GM10847 (cell line): ENCODE data around the gene NUCB1.
A peak's percentile ranks its signal among the peaks of the same experiment; 100 is the strongest.

ENCODE experiments used
- POLR2A ChIP-seq: IDR thresholded peaks from 2 replicates; pipeline ENCODE4 v1.6.1; 2011; ENCODE audit not compliant: insufficient read length; ENCODE audit errors: extremely low read depth

NUCB1 gene

GRCh38 chr19:48965806-48966540 lies 65.9 kb downstream of the NUCB1 start:
- peak; percentile 28 for TF ChIP-seq POLR2A

GRCh38 chr19:48966541-48967345 lies 66.6 kb downstream of the NUCB1 start:
- no peak for TF ChIP-seq POLR2A

GRCh38 chr19:48967346-48968178 lies 67.5 kb downstream of the NUCB1 start:
- peak; percentile 23 for TF ChIP-seq POLR2A

- no peak for TF ChIP-seq POLR2A
These were observed 68.1 kb downstream of the NUCB1 start for GRCh38 chr19:48968179-48968661.

- TF ChIP-seq POLR2A = no peak
These were observed 68.7 kb downstream of the NUCB1 start for GRCh38 chr19:48968813-48969218.

- no peak for TF ChIP-seq POLR2A
These were observed 69.4 kb downstream of the NUCB1 start for GRCh38 chr19:48969276-48970138.

GRCh38 chr19:48970139-48970766 lies 70.1 kb downstream of the NUCB1 start:
- no peak for TF ChIP-seq POLR2A

GRCh38 chr19:48970923-48971395 lies 70.8 kb downstream of the NUCB1 start:
- no peak for TF ChIP-seq POLR2A
